Neuronal stem cell (in vitro differentiated cells): Measurements from ENCODE around the gene DCAF15.

Source experiments
- DNase-seq: peaks from one replicate; pipeline ENCODE4 v3.0.0-alpha.2; 2013; ENCODE audit warnings: low spot score
- H2AFZ ChIP-seq: one replicate; pipeline ENCODE4 v1.6.1; 2013; ENCODE audit warnings: mild to moderate bottlenecking, low read length, inconsistent platforms
- H2AK5ac ChIP-seq: 2 replicates; pipeline ENCODE4 v1.6.1; 2013; ENCODE audit warnings: low read depth, mild to moderate bottlenecking, inconsistent platforms, low read length, moderate library complexity, mixed read lengths
- H2BK120ac ChIP-seq: 2 replicates; pipeline ENCODE4 v1.6.1; 2013; ENCODE audit warnings: low read depth, mild to moderate bottlenecking, inconsistent platforms, low read length, moderate library complexity, mixed read lengths
- H2BK12ac ChIP-seq: one replicate; pipeline ENCODE4 v1.6.1; 2013; ENCODE audit warnings: low read length, inconsistent platforms
- H2BK15ac ChIP-seq: 2 replicates; pipeline ENCODE4 v1.6.1; 2013; ENCODE audit warnings: mild to moderate bottlenecking, low read length, inconsistent platforms, mixed read lengths
- H2BK5ac ChIP-seq: one replicate; pipeline ENCODE4 v1.6.1; 2013; ENCODE audit warnings: inconsistent platforms, mild to moderate bottlenecking, low read length, moderate library complexity
- H3K14ac ChIP-seq: one replicate; pipeline ENCODE4 v1.6.1; 2013; ENCODE audit warnings: low read length, inconsistent platforms
- H3K18ac ChIP-seq: 2 replicates; pipeline ENCODE4 v1.6.1; 2013; ENCODE audit warnings: low read length, inconsistent platforms
- H3K23ac ChIP-seq: 2 replicates; pipeline ENCODE4 v1.6.1; 2013; ENCODE audit warnings: low read depth, mild to moderate bottlenecking, mixed read lengths, low read length, inconsistent platforms; ENCODE audit not compliant: poor library complexity
- H3K27ac ChIP-seq: replicated peaks from 3 replicates; pipeline ENCODE4 v1.5.1; 2013; ENCODE audit warnings: low read length, inconsistent platforms
- H3K27me3 ChIP-seq, 3 experiments: 2 replicates each; pipeline ENCODE4 v1.6.1; 2013; ENCODE audit warnings: low read length in 3 of 3, mild to moderate bottlenecking in 2 of 3, inconsistent platforms in 1 of 3, low read depth in 1 of 3, mixed read lengths in 1 of 3, moderate library complexity in 1 of 3; ENCODE audit not compliant: control insufficient read depth in 3 of 3, insufficient read depth in 3 of 3
- H3K36me3 ChIP-seq, 2 donors: replicated peaks in 1 of 2; 2 replicates each; pipeline ENCODE4 v1.6.1; 2013; ENCODE audit warnings: low read length in 2 of 2; ENCODE audit not compliant: control insufficient read depth in 2 of 2, insufficient read depth in 2 of 2
- H3K4ac ChIP-seq: 2 replicates; pipeline ENCODE4 v1.6.1; 2013; ENCODE audit warnings: inconsistent platforms, mild to moderate bottlenecking, low read length, moderate library complexity
- H3K4me1 ChIP-seq, 2 donors: 1 replicate in 1 of 2; 2 replicates in 1 of 2; pipeline ENCODE4 v1.6.1; 2013; ENCODE audit warnings: low read length in 2 of 2, low read depth in 1 of 2; ENCODE audit not compliant: control insufficient read depth in 2 of 2, insufficient read depth in 1 of 2
- H3K4me2 ChIP-seq: one replicate; pipeline ENCODE4 v1.6.1; 2013; ENCODE audit warnings: mild to moderate bottlenecking, low read length, inconsistent platforms; ENCODE audit not compliant: insufficient read depth, poor library complexity, severe bottlenecking
- H3K4me3 ChIP-seq, 2 donors: 2 replicates each; pipeline ENCODE4 v1.5.1; 2013; ENCODE audit warnings: low read length in 2 of 2, mild to moderate bottlenecking in 2 of 2, inconsistent platforms in 1 of 2, moderate library complexity in 1 of 2
- H3K79me1 ChIP-seq: one replicate; pipeline ENCODE4 v1.6.1; 2013; ENCODE audit warnings: low read depth, mild to moderate bottlenecking, inconsistent platforms, low read length, moderate library complexity
- H3K9ac ChIP-seq: one replicate; pipeline ENCODE4 v1.6.1; 2013; ENCODE audit warnings: mild to moderate bottlenecking, low read depth, low read length, inconsistent platforms; ENCODE audit not compliant: poor library complexity
- H3K9me3 ChIP-seq, 2 donors: replicated peaks in 1 of 2; 2 replicates each; pipeline versions ENCODE3 to v1.6.1; 2013; ENCODE audit warnings: low read length in 2 of 2, mild to moderate bottlenecking in 2 of 2, inconsistent platforms in 1 of 2, low read depth in 1 of 2, mixed read lengths in 1 of 2, moderate library complexity in 1 of 2; ENCODE audit not compliant: control insufficient read depth in 2 of 2, insufficient read depth in 1 of 2
- H4K8ac ChIP-seq: one replicate; pipeline ENCODE4 v1.6.1; 2013; ENCODE audit warnings: low read depth, mild to moderate bottlenecking, inconsistent platforms, low read length, moderate library complexity
- H4K91ac ChIP-seq: one replicate; pipeline ENCODE4 v1.6.1; 2013; ENCODE audit warnings: low read length, low read depth, mild to moderate bottlenecking, inconsistent platforms; ENCODE audit not compliant: poor library complexity
- WGBS, 2 donors: extraction: QIAGEN DNeasy Blood & Tissue Kit; methylation state at CpG; one replicate each; pipeline ENCODE4 v1.1.7; 2013; ENCODE audit warnings: missing lambda C conversion rate in 2 of 2, mixed read lengths in 1 of 2; ENCODE audit not compliant: insufficient read length in 2 of 2, insufficient replicate concordance in 1 of 2; ENCODE audit errors: extremely low coverage in 2 of 2; 5-methylcytosine and 5-hydroxymethylcytosine counted together

The DCAF15 gene

GRCh38 chr19:13999085-13999484, 46.8 kb downstream of the DCAF15 start:
- H2BK120ac ChIP-seq: no peak overlapping the region
- H3K4me3 ChIP-seq: no peak overlapping the region
- H2BK5ac ChIP-seq: no peak overlapping the region
- peaks cover 9 to 12% of the 10 kb centered on the region in 2 donors for H3K9me3 ChIP-seq
- H3K14ac ChIP-seq: no peak overlapping the region
- H3K9ac ChIP-seq: no peak overlapping the region
- no peak overlapping the region for H4K8ac ChIP-seq
- peaks cover 3% of the 10 kb centered on the region in 2 donors for H3K36me3 ChIP-seq
- no CpG with 5 or more reads among the region's 3 CpGs for WGBS, 2 donors
- H3K79me1 ChIP-seq: peaks cover 6% of the 10 kb centered on the region
- no peak overlapping the region for H2AFZ ChIP-seq
- H4K91ac ChIP-seq: no peak overlapping the region
- no peak overlapping the region for H3K4ac ChIP-seq
- H3K23ac ChIP-seq: no peak overlapping the region
- H2BK12ac ChIP-seq: no peak overlapping the region
- H2AK5ac ChIP-seq: no peak overlapping the region
- no peak overlapping the region for H3K4me2 ChIP-seq
- no peak for DNase-seq
- no peaks in the 10 kb centered on the region for H3K4me1 ChIP-seq
- no peak overlapping the region for H3K27ac ChIP-seq
- no peak overlapping the region for H3K18ac ChIP-seq
- H2BK15ac ChIP-seq: no peak overlapping the region
- no peaks in the 10 kb centered on the region for H3K27me3 ChIP-seq

GRCh38 chr19:14000691-14001375, 48.5 kb downstream of the DCAF15 start:
- no peak overlapping the region for H3K4me3 ChIP-seq
- no peak overlapping the region for H3K18ac ChIP-seq
- no peak overlapping the region for H4K91ac ChIP-seq
- H2BK120ac ChIP-seq: no peak overlapping the region
- no peak overlapping the region for H3K23ac ChIP-seq
- H3K4ac ChIP-seq: no peak overlapping the region
- no CpG with 5 or more reads among the region's 13 CpGs for WGBS, 2 donors
- H3K9ac ChIP-seq: no peak overlapping the region
- no peak overlapping the region for H3K4me2 ChIP-seq
- no peaks in the 10 kb centered on the region for H3K27me3 ChIP-seq
- no peak overlapping the region for H2BK12ac ChIP-seq
- peaks cover 0 to 2% of the 10 kb centered on the region in 2 donors for H3K4me1 ChIP-seq
- H2AK5ac ChIP-seq: no peak overlapping the region
- H3K14ac ChIP-seq: no peak overlapping the region
- H3K9me3 ChIP-seq: peaks cover 9 to 12% of the 10 kb centered on the region in 2 donors
- H3K79me1 ChIP-seq: peaks cover 7% of the 10 kb centered on the region
- no peak overlapping the region for H4K8ac ChIP-seq
- DNase-seq: no peak
- H2BK15ac ChIP-seq: no peak overlapping the region
- H2BK5ac ChIP-seq: no peak overlapping the region
- H3K27ac ChIP-seq: no peak overlapping the region
- no peak overlapping the region for H2AFZ ChIP-seq
- H3K36me3 ChIP-seq: peaks cover 0 to 3% of the 10 kb centered on the region in 2 donors

- no peak overlapping the region for H3K14ac ChIP-seq
- no peaks in the 10 kb centered on the region for H3K27me3 ChIP-seq
- H3K4ac ChIP-seq: no peak overlapping the region
- no peak overlapping the region for H2AFZ ChIP-seq
- H3K23ac ChIP-seq: peak overlapping the region; percentile 13
- H3K27ac ChIP-seq: no peak overlapping the region
- no peak overlapping the region for H2BK12ac ChIP-seq
- peaks cover 6% of the 10 kb centered on the region for H3K79me1 ChIP-seq
- peaks cover 0 to 2% of the 10 kb centered on the region in 2 donors for H3K4me1 ChIP-seq
- H4K8ac ChIP-seq: no peak overlapping the region
- no peak overlapping the region for H2AK5ac ChIP-seq
- H3K4me3 ChIP-seq: no peak overlapping the region
- WGBS, 2 donors: no CpG with 5 or more reads among the region's 13 CpGs
- no peak overlapping the region for H2BK15ac ChIP-seq
- peaks cover 9 to 12% of the 10 kb centered on the region in 2 donors for H3K9me3 ChIP-seq
- peaks cover 0 to 2% of the 10 kb centered on the region in 2 donors for H3K36me3 ChIP-seq
- no peak for DNase-seq
- no peak overlapping the region for H3K4me2 ChIP-seq
- no peak overlapping the region for H2BK120ac ChIP-seq
- no peak overlapping the region for H4K91ac ChIP-seq
- H3K18ac ChIP-seq: no peak overlapping the region
- H3K9ac ChIP-seq: no peak overlapping the region
- no peak overlapping the region for H2BK5ac ChIP-seq
Observed at GRCh38 chr19:14002571-14003250, 50.4 kb downstream of the DCAF15 start.

GRCh38 chr19:14003251-14004055, 51.1 kb downstream of the DCAF15 start:
- Histone ChIP-seq H3K4ac (no peak overlapping the region), H2BK12ac (no peak overlapping the region), H2BK15ac (no peak overlapping the region), H3K23ac (no peak overlapping the region), H3K4me1 (peaks cover 0 to 2% of the 10 kb centered on the region in 2 donors), H2BK5ac (no peak overlapping the region), H3K27me3 (no peaks in the 10 kb centered on the region), H3K79me1 (peaks cover 4% of the 10 kb centered on the region), H3K4me3 (no peak overlapping the region), H3K14ac (no peak overlapping the region), H3K27ac (no peak overlapping the region), H3K9me3 (peaks cover 9 to 11% of the 10 kb centered on the region in 2 donors), H4K8ac (no peak overlapping the region), H3K4me2 (no peak overlapping the region), H2BK120ac (no peak overlapping the region), H3K9ac (no peak overlapping the region), H2AK5ac (no peak overlapping the region), H3K36me3 (peaks cover 0 to 2% of the 10 kb centered on the region in 2 donors), H4K91ac (no peak overlapping the region), H2AFZ (no peak overlapping the region), H3K18ac (no peak overlapping the region)
- no CpG with 5 or more reads among the region's 10 CpGs for WGBS, 2 donors
- no peak for DNase-seq
